ENCODE results near the gene ADPRM.
"Not testable (repeated sequence)": the region's sequence is repeated elsewhere in the genome, so short reads cannot be mapped to it uniquely, and the experiment has no call there.

ADPRM gene, protein sequence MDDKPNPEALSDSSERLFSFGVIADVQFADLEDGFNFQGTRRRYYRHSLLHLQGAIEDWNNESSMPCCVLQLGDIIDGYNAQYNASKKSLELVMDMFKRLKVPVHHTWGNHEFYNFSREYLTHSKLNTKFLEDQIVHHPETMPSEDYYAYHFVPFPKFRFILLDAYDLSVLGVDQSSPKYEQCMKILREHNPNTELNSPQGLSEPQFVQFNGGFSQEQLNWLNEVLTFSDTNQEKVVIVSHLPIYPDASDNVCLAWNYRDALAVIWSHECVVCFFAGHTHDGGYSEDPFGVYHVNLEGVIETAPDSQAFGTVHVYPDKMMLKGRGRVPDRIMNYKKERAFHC

DNA sequence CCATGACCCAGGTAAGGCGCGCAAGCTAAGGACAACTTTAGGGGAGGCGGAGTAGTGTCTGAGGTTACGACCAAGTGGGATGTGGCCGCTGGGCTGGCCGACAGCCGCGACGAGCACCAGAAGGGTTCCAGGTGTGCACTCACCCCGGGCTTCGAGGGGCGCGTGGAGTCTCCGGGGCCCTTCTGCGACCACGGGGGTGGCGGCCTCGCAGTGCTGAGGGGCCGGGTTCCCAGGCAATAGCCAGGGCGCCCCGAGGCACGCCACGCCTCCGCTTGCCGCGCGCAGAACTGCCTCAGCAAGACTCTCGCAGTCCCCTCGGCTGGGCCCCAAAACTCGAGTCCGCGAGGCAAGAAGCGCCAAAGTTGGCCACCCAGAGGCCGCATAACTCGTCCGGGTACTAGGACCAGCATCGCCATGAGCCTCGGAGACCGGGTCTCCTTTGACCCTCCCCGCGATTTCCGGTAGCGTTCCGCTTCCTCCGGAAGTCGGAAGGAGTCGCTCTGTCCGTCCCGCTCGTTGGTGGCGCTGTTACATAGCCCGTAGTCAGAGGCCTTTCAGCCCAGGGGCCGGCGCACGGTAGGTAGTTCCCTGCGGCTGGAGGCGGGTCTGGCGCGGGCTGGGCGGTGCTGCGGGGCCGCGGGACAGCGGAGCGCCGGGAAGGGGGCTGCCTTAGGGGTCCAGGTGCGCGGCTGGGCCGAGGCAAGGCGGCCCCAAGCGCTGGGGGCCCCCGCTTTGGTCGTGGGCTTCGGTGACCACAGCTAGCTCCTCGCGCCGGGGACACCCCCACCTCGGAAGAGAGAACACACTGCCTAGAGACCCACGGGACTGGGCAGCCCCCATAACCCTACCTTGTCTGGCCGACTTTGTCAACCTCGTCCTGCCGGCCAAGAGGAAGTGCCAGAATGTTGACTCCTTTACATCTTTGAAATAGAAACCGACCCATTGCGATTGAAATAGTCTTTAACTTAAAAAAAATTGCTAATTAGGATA lies at the start of gene ADPRM, which contains the start of gene SCO1:
TSS of gene ADPRM (plus strand) at position 503 of the 990 bp plus-strand sequence. CDS start 7,333 bp downstream, outside the sequence.
TSS of gene SCO1 (minus strand) at position 442 of the 990 bp plus-strand sequence. CDS start at position 416, 26 bp downstream.
- DNase-seq, result peak; percentile 86

DNA sequence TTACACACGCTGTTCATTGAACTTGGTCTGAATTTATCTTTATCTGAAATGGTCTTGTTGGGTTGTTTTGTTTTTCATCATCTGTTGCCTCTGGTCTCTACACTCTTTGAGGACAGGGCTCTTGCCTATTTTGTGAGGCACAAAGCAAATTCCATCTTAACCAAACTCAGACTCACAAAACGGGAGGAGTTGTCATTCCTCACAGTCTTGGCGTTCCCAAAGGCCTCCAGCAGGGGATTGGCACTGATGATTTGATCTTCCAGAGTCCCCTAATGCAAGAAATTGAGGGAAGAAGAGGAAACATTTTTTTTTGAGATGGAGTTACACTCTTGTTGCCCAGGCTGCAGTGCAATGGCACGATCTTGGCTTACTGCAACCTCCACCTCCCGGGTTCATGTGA lies 49.0 kb upstream of the ADPRM start:
- no peak for DNase-seq

DNA sequence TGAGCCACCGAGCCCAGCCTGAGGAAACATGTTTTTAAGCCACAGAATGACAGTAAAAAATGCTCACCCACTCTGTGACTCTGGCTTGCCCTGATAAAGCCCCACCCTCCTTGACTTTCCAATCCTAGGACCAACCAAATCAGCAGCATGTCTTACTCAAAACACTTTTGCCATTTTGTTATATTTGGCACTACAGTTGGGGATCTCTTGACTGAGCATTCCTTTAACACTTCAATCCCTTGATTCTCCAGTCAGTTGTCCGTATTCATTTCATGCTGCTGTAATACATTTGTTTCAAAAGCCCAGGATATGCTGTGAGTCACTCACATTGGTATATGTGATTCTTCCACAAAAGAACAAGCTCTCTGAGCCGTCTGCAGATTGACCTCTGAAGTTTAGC lies 48.4 kb upstream of the ADPRM start:
- DNase-seq, result no peak

DNA sequence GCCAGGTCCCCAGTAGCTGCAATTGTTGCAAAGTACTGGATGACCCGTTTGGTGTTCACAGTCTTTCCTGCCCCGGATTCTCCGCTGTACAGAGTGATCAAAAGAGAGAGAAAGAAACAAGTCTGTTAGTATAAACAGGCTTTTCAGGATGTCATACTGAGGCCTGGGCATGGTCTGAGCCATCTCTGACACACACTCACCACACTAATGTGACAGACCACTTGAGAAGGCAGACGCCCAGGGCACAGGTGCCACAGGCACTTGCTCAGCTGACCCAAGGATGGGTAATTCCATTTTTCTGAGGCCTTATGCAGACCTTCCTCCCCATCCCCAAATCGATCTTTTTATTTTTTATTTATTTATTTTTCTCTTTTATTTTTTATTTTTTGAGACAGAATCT lies 47.8 kb upstream of the ADPRM start:
- DNase-seq, result no peak

DNA sequence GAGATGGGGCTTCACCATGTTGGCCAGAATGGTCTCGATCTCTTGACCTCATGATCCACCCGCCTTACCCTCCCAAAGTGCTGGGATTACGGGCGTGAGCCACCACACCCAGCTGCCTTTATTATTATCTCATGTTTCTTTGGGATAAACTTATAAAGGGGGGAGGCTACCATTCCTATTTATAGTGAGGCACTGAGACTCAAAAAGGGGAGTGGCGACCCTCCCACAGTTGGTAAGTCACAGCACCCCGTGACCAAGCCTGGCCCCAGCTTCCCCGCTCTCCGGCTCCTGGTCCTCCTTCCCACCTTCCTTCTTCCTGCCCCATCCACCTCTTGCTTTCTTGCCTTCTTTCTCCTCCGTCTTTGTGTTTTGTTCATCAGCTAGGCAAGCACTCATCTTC lies 45.5 kb upstream of the ADPRM start:
- DNase-seq, result no peak

DNA sequence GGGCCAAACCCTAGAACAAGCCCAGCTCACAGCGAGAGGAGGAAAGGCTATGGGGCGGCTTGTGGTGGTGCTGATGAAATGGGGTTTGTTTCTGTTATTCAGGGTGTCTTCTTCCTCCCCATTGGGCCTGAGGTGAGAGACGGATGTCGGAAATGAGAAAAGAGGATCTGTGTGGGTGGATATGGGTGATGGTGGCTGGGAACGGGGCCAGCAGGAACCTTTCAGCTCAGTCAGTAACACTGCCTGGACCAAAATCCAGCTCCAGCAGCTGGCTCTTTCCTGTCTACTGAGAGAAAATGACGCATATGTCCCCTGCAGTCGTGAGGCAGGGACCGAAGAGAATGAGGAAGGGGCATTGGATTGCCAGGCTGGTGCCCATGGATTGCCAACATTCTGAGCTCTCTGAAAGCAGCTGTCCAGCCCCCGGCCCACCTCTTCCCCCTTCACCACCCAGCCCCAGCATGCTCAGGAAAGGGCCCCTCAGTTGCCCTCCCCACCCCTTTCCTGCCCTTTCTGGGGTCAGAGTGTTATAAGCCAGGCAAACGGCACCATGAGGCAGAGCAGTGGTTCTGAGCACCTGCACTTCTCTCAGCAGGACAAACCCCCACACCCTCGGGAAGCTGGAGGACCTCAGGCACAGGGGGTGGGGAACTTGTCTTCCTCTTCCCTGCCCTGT lies 44.3 kb upstream of the ADPRM start:
- DNase-seq, result no peak

DNA sequence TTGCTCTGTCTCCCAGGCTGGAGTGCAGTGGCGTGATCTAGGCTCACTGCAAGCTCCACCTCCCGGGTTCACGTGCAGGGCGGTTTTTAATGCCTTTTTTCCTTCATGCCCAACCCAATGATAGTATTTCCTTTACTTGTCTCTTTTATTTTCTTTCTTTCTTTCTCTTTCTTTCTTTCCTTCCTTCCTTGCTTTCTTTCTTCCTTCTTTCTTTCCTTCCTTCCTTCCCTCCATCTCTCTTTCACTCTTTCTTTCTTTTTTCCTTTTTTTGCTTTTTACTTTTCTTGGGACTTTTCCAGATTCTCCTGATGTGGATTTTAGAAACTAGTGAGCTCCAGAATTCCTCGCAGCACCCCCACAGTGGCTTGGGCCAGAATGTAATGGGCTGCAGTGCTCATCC lies 43.4 kb upstream of the ADPRM start:
- DNase-seq, result no peak

DNA sequence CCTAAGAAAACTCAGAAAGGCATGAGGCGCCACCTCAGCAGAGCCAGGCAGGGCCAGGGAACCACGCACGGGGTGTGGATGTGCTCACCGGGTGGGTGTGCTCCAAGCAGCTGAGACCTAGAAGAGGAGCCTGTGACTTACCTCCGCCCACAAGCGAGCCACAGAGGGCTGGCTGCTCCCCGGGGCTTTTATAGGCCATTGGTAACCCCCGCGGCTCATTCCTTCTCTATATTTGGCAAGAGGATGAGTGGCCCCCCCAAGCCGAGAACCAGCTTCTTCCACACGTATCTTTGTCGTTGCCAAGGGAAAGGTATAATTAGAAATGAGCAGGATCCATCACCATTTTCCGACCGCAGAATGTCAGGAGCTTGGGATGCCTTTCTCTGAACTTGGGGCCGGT lies 40.2 kb upstream of the ADPRM start, which contains the start of gene MYH3:
TSS of gene MYH3 (minus strand) at position 162 of the 400 bp plus-strand sequence. CDS start 2,245 bp downstream, outside the sequence.
- no peak for DNase-seq

DNA sequence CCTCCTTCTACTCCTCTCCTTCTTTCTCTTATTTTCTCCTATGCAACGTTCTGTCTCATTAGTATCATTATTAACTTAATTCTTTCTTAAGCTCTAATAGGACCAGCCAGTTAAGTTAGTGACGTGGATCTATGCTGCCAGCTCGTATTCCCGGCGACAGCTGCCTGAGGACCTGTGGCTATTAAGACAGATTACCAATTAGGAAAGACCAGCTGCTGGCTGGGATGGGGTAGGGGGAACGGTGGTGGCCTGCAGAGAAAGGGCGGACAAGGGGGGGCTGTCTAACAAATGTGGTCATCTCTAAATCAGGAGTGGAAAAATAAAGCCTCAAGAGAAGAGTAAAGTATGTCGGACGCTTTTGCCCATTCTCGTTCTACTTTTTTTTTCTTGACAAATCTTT lies 39.5 kb upstream of the ADPRM start:
- no peak for DNase-seq

DNA sequence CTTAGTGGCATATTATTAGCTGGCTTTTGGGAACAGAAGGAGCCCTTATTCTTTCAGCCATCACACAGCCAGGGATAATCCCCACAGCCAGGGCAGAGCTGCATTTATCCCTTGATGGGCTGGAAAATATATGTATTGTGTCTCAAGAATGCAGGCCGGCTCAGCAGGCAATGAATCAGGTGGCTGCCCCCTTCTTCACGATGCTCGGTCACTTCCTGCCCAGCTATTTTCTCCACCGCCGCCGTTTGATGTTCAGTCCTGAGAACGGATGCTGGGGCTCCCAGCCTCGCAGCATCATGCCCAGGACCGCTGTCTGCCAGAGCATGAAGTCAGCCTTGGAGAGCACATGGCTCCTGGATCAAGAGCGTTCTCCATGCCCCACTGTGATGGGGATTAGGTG lies 36.0 kb upstream of the ADPRM start:
- no peak for DNase-seq

DNA sequence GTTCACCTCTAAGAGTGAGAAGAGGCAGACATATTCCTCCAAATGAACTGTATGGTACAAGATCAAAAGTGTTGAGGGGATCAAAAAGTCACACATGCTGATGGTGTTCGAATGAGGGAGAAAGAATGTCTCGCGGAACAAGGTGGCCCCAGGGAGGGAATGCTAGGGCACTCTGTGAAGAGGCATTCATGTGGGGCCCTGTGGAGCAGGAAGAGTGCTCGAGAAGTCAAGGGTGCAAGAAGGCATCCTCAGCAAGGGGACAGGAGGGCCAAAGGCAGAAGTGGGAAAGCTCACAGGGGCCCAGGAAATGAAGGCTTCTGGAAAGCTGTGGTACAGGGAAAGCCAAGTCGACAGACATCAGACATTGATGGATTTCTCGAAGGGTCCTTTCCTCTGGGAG lies 34.2 kb upstream of the ADPRM start:
- no peak for DNase-seq

DNA sequence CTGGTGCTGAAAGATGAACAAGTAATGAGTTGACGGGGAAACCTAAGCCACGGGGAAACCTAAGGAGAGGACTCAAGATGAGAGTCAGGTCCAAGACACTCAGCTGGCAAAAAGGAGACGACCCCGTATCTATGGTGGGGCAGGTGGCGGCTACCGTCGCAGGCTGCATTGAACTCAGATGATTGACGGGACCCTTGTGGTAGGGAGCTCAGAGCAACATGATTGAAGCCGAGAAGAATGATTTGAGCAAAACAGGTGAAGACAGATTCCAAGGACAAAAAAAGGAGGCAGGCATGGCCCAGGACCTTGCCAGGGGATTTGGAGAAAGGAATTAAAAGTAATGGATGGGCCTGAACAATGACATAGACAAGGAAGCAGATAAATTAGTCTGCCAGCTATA lies 32.8 kb upstream of the ADPRM start:
- DNase-seq, result no peak

DNA sequence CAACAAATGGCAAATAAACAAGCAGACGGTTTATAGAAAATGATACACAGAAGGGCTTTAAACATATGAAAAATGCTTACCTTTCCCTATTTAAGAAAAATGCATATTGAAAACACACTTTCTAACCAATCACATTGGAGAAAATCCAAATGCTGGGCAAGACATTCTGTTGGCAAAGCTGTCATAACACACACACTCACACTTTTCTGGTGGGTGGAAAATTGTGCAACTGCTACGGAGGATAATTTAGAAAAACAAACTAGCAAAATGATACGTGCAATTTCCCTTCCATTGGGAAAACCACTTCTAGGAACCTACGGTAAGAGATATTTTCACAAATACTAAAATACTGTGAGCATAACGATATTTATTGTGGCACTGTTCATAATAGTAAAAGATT lies 30.5 kb upstream of the ADPRM start:
- no peak for DNase-seq

DNA sequence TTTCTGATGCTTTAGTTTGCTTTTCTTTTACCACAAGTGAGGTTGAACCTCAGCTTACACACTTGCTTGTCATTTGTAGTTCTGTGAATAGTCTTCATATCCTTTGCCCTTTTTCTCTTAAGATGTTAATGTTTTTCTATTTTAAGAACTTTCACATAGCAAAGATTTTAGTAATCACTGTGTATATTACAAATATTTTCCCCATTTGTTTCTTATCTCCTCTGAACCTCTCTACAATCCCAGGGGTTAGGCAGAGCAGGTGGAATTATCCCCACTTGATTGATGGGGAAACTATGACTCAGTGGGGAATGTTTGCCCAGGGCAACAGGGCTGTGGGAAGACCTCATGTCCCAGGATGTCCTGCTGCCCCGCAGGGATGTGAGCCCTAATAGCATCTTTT lies 28.6 kb upstream of the ADPRM start:
- no peak for DNase-seq

DNA sequence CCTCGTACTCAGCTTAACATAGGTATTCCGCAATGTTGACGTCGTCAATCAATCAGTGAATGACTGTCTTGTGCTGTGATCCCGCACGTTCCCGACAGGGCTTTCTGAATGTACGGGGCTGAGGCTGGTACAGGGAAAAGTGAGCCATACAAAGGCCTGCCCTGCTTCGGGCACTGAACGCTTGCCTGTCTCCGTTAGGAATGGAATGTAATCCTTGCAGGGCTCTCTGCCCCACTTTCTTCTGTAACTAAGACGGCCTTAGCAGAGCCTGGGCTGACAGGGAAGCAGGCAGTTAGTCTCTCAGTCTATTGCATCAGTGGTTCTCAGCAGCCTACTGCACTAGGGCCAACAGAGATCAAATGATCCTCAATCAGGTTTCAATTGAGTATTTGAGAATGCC lies 24.1 kb upstream of the ADPRM start:
- DNase-seq, result no peak

DNA sequence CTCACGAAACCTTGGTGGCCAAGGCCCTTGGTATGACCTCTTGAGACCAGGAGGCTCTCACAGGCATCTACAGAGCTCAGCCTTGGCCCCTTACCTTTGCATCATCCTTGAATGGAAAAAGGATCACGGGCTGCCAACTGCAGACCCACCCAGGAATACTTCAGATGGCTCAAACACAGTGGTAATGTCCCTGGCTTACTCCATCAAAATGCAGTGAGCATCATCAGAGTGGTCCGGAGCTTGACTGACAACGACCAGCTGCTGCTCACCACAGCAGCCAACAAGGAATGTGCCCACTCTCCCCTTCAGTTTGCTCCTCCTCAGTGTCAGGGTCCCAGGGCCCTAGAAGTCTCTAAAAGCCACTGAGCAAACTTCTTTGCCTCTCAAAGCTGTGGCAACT lies 22.7 kb upstream of the ADPRM start:
- DNase-seq, result no peak

DNA sequence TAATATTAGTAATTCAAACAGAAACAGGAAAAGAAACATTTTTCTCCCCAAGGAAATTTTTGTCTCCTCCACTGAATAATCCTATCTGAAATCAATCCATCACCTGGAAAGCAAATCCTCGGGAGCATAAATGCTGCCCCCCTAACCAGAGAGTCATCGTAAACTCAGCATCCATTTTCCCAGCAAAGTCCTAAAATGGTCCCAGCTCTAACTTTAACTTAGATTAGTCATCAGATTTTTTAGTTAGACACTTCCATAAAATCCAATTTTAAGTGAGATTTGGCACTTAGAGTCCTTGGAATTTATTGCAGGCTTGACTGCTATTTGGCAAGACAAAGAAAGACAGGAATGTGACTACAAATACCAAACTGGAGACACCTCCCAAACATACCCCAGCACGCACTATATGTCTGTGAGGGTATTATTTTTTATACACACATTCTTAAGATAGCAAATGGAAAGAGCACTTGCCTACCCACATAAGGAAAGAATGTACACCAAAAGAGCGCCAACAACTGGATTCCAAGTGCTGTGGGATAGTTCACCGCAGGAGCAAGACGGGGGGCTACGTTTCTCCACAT lies 15.4 kb upstream of the ADPRM start:
- no peak for DNase-seq

DNA sequence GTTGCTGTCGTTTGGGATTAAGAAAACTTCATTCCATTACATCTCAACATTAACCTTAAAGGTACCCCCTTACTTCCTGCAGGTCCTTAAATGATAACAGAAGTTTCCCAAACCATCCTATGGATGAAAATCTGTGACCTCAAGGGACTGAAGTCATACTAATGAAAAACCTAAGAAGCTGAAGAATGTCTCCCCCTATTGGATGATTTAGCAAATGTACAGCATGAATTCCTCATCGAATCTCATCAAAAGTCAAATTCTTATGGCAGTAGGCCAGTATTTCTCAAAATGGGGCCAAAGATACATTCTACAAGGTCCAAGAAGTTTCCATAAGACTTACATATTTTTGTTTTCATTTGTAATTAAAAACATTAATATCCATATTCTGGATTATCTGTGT lies 13.5 kb upstream of the ADPRM start:
- no peak for DNase-seq

DNA sequence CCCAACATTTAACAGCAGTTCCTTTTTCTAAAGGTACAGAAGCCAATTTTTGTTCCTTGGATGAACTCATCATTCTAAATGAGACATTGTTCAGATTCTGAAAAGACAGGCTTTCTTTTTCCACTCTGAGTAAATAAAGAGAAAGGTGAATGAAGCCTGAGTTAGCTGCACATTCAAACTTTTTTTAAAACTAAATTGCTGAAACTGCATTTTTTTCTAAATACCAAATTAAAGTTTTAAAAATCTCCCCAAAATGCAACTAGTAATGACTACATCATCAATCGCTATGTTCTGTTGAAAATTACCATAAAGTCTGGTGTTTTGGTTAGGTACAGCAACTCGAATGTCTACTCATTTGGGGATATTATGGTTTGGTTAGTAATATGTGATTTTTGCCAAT lies 9.9 kb upstream of the ADPRM start:
- no peak for DNase-seq

DNA sequence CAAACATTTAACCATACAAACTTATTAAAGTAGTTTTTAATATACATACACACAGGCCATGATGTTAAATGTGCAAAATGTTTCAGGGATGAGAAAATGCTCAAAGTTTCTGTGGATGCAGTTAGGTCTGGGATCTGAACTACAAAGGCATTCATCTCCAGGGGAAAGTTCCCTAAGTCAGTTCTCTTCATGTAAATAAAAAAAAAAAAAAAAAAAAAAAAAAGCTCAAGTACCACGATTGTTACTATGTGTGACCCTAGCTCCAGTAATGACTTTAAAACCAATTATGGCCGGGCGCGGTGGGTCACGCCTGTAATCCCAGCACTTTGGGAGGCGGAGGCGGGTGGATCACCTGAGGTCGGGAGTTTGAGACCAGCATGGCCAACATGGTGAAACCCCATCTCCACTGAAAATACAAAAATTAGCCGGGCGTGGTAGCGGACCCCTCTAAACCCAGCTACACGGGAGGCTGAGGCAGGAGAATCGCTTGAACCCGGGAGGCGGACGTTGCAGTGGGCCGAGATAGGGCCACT lies 1.5 kb upstream of the ADPRM start:
- not testable (repeated sequence) for DNase-seq

DNA sequence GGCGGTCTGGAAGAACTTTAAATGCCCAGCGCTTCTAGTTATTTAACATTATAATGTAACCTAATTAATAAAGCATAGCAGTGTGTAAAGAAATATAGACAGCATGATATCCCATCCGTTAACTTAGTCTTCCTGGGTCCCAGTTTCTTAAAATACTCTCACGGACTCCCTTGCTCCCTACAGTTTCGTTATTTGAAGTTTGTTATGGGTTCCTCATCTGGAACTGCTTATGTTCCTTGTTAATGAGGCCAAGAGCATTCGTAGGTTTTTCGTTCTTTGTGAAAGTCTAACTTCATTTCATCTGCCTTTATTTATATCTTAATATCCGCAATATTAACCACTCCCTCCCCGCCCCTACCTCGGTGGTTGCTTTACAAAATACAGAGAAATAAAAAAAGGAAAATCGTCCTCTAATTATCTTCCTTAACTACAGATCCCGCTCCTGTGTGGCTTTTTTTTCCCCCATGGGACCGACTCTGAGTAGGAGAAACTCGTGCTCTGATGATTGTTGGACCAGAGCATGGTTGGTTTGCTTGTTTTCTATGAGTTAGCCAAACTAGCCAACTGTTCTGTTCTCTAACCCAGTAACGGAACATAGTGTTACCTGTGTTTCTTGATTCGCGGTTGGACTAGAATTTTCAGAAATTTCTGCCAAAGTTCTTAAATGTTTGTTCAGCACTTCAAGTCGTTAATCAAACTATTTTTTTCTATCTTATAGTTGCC lies 863 bp downstream of the ADPRM start:
- no peak for DNase-seq

DNA sequence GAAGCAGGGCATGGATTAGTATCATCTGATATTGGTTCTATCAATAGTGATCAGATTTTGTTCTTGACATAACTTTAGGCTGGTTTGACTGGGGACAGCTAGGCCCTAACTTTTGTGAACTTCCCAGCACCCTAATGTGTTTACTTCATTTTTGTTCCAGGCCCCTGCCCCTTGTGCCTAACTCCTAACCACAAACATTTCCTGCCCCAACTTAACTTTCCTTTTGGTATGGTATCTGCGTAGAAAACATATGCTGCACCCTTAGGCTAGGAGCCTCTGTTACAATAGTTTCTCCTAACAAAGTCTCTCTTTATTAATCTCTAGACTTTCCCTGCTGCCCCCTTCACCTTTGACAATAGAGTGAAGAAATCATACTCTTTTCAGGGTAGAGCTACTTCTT lies 2.5 kb downstream of the ADPRM start:
- peak; percentile 12 for DNase-seq
